Heart right ventricle (tissue), 16 donors: ENCODE data around the gene ADAMTSL2. TPM values are rescaled to one million over a fixed set of nuclear protein-coding genes. Genes with fewer than 3 reads are reported as not detected.

Experiments
- ATAC-seq, 8 donors: fragments of 200-7000 bp; cut with Tn5 transposase; one replicate each; pipeline ENCODE4 v1.9.1; 2020; ENCODE audit warnings: mild to moderate bottlenecking in 8 of 8, moderate library complexity in 8 of 8, moderate number of reproducible peaks in 1 of 8
- DNase-seq, 2 donors: peaks; one replicate each; pipeline ENCODE4 v3.0.0-alpha.2; 2020
- H3K27ac ChIP-seq, 10 donors: fragments of 200-600 bp; sonication (generic) in 2 of 10; one replicate each; pipeline versions ENCODE4 v1.5.0 to v1.8.0; 2020 to 2022; ENCODE audit warnings: mild to moderate bottlenecking in 3 of 10
- H3K27me3 ChIP-seq, 7 donors: fragments of 200-600 bp; one replicate each; pipeline ENCODE4 v1.8.0; 2021 to 2022; ENCODE audit warnings: mild to moderate bottlenecking in 2 of 7
- H3K36me3 ChIP-seq, 9 donors: fragments of 200-600 bp; sonication (generic) in 1 of 9; one replicate each; pipeline versions ENCODE4 v1.5.0 to v1.8.0; 2020 to 2022; ENCODE audit warnings: mild to moderate bottlenecking in 2 of 9
- H3K4me1 ChIP-seq, 9 donors: fragments of 200-600 bp; sonication (generic) in 1 of 9; one replicate each; pipeline versions ENCODE4 v1.5.0 to v1.8.0; 2020 to 2022; ENCODE audit warnings: mild to moderate bottlenecking in 4 of 9
- H3K4me3 ChIP-seq, 10 donors: fragments of 200-600 bp; sonication (generic) in 2 of 10; one replicate each; pipeline versions ENCODE4 v1.5.0 to v1.8.0; 2020 to 2022; ENCODE audit warnings: mild to moderate bottlenecking in 7 of 10, moderate library complexity in 2 of 10
- H3K9me3 ChIP-seq, 11 donors: fragments of 200-600 bp in 10 of 11; sonication (generic) in 2 of 11; one replicate each; pipeline versions ENCODE4 v1.5.0 to v1.8.0; 2013 to 2022; ENCODE audit warnings: mild to moderate bottlenecking in 2 of 11, control low read depth in 1 of 11, moderate library complexity in 1 of 11
- CTCF ChIP-seq, 9 donors: fragments of 200-600 bp; sonication (generic) in 2 of 9; IDR thresholded peaks; one replicate each; pipeline versions ENCODE4 v1.5.0 to v1.8.0; 2021 to 2022; ENCODE audit warnings: antibody characterized with exemption in 9 of 9, mild to moderate bottlenecking in 5 of 9, moderate library complexity in 1 of 9
- WGBS, 2 donors: extraction: QIAGEN DNeasy Blood & Tissue Kit; methylation state at CpG; one replicate each; pipeline ENCODE4 v1.1.7; 2013; ENCODE audit warnings: inconsistent platforms in 1 of 2; 5-methylcytosine and 5-hydroxymethylcytosine counted together
- intact Hi-C, 10 donors: fragments of 100-400 bp; cut with DNase I; formaldehyde crosslinking; loops; one replicate each; pipeline versions ENCODE4 v1.11.1 to v1.14.2; 2022
- polyA plus RNA-seq, 2 donors: library from polyadenylated mRNA; stranded (reverse); fragments of 200-250 nt; gene quantifications; one replicate each; pipeline ENCODE4 v1.2.3, GENCODE V29; 2013
- total RNA-seq, 10 donors: library from RNA; stranded (reverse); fragmentation: NEBNext Ultra II Directional in 3 of 10; extraction: Animal tissue kit (Norgen Biotek cat#: 25700) in 3 of 10; gene quantifications; one replicate each; pipeline versions ENCODE4 v1.2.1 to v1.2.4, GENCODE V29; 2021 to 2023
- donor health status: Arrhythmogenic right ventricular cardiomyopathy.
- donor health status: ischemic (EF 13 %, LVEDD 7.1; RV severe dilation, severe dysfunction).
- donor health status: healthy with polysubstance abuse.
- donor health status: DM: no; HTN: yes; CAD: no.
- donor health status: DM: no; HTN: no; CAD: no.
- donor health status: ischemic (EF 25% LVEDD 6.9; RV normal size, moderate dysfunction).
- donor health status: ischemic (EF 25% LVEDD 5.7; RV mildly dilated, moderate dysfunction).
- donor health status: healthy.
- donor health status: DM: yes; HTN: yes; CAD: no.
- donor health status: Ischemic cardiomyopathy.
- donor health status: ischemic (EF 35%, LVEDD 5.7; RV mildly dilated, moderate dysfunction).
- donor health status: nonischemic (EF 11% LVEDD 7.7; RV severe dilation, severe dysfunction).
- donor health status: DM: yes; HTN: yes; CAD: no.
- donor health status: PGD.
- donor health status: ischemic (EF 29% LVEDD 5.4; RV normal size, mild dysfunction).
- donor health status: nonischemic (EF 23%, LVEDD 6.1; RV moderate dilation, normal function).

Gene ADAMTSL2
- total and polyA plus RNA-seq, 12 donors, result 2.0 to 9.1 (median 4.5) TPM

GRCh38 chr9:133552236-133552635, 17.7 kb downstream of the ADAMTSL2 start:
- WGBS, 2 donors, result 88 to 94% methylated on average over 8 of the region's 8 CpGs
- intact Hi-C loops, result no loop called here
- Histone ChIP-seq H3K27ac (no peak overlapping the region), H3K27me3 (no peaks in the 10 kb centered on the region), H3K36me3 (peaks cover 0 to 32% (median 0%) of the 10 kb centered on the region in 9 donors), H3K9me3 (no peaks in the 10 kb centered on the region), H3K4me1 (peaks cover 0 to 13% (median 3%) of the 10 kb centered on the region in 9 donors), H3K4me3 (no peak overlapping the region)
- ATAC-seq, result no peak
- no peak for DNase-seq
- no peak for TF ChIP-seq CTCF (IDR thresholded peaks at IDR 0.05)

- no peak for TF ChIP-seq CTCF (IDR thresholded peaks at IDR 0.05)
- no peaks in the 10 kb centered on the region for H3K27me3 ChIP-seq
- H3K27ac ChIP-seq, result no peak overlapping the region
- WGBS, 2 donors, result 87 to 97% methylated on average over 10 of the region's 10 CpGs
- intact Hi-C loops, result no loop called here
- DNase-seq (no peak), ATAC-seq (no peak)
- H3K9me3 ChIP-seq, result no peaks in the 10 kb centered on the region
- H3K36me3 ChIP-seq, result peaks cover 0 to 27% (median 0%) of the 10 kb centered on the region in 9 donors
- H3K4me1 ChIP-seq, result peaks cover 6 to 22% (median 11%) of the 10 kb centered on the region in 9 donors
- no peak overlapping the region for H3K4me3 ChIP-seq
Measured at GRCh38 chr9:133553123-133553522, 18.6 kb downstream of the ADAMTSL2 start.

GRCh38 chr9:133553973-133554713, 19.6 kb downstream of the ADAMTSL2 start:
- H3K9me3 ChIP-seq, result no peaks in the 10 kb centered on the region
- DNase-seq (no peak), ATAC-seq (no peak)
- H3K27me3 ChIP-seq, result no peaks in the 10 kb centered on the region
- peaks cover 0 to 27% (median 0%) of the 10 kb centered on the region in 9 donors for H3K36me3 ChIP-seq
- H3K4me3 ChIP-seq, result no peak overlapping the region
- WGBS, 2 donors, result 88 to 89% methylated on average over 31 of the region's 31 CpGs
- H3K4me1 ChIP-seq, result peaks cover 17 to 33% (median 22%) of the 10 kb centered on the region in 9 donors
- intact Hi-C loops, result no loop called here
- no peak for TF ChIP-seq CTCF (IDR thresholded peaks at IDR 0.05)
- H3K27ac ChIP-seq, result no peak overlapping the region

- Histone ChIP-seq H3K36me3 (peaks cover 0 to 25% (median 0%) of the 10 kb centered on the region in 9 donors), H3K9me3 (no peaks in the 10 kb centered on the region), H3K27me3 (no peaks in the 10 kb centered on the region), H3K27ac (no peak overlapping the region), H3K4me3 (no peak overlapping the region), H3K4me1 (peaks cover 20 to 38% (median 27%) of the 10 kb centered on the region in 9 donors)
- intact Hi-C loops, result no loop called here
- ATAC-seq, result no peak
- no peak for DNase-seq
- TF ChIP-seq CTCF (IDR thresholded peaks at IDR 0.05), result no peak
- 87 to 97% methylated on average over 8 of the region's 8 CpGs for WGBS, 2 donors
Measured at GRCh38 chr9:133554729-133555128, 20.2 kb downstream of the ADAMTSL2 start.
